Uterus (tissue), 4 donors: ENCODE measurements around the gene BAHD1. TPM values are rescaled to one million over a fixed set of nuclear protein-coding genes. Genes with fewer than 3 reads are reported as not detected.

Experiments used
- DNase-seq, 2 donors: peaks; one replicate each; pipeline ENCODE4 v3.0.0-alpha.2; 2019 to 2020
- H3K27ac ChIP-seq, 2 donors: fragments of 200-600 bp; sonication (generic); 1 replicate in 1 of 2; 2 replicates in 1 of 2; pipeline ENCODE4 v1.5.1; 2016 to 2018
- H3K27me3 ChIP-seq, 2 donors: fragments of 200-600 bp; sonication (generic); one replicate each; pipeline ENCODE4 v1.5.1; 2018 to 2019; ENCODE audit warnings: control low read depth in 1 of 2
- H3K36me3 ChIP-seq, 2 donors: fragments of 200-600 bp; sonication (generic); one replicate each; pipeline ENCODE4 v1.5.1; 2019; ENCODE audit warnings: control low read depth in 1 of 2
- H3K4me1 ChIP-seq, 2 donors: fragments of 200-600 bp; sonication (generic); one replicate each; pipeline ENCODE4 v1.5.1; 2018 to 2019; ENCODE audit warnings: control low read depth in 1 of 2
- H3K4me3 ChIP-seq, 2 donors: fragments of 200-600 bp; sonication (generic); 1 replicate in 1 of 2; 2 replicates in 1 of 2; pipeline ENCODE4 v1.5.1; 2018 to 2019; ENCODE audit warnings: mild to moderate bottlenecking in 1 of 2
- H3K9me3 ChIP-seq, 2 donors: fragments of 200-600 bp; sonication (generic); one replicate each; pipeline ENCODE4 v1.5.1; 2019; ENCODE audit warnings: control low read depth in 1 of 2
- POLR2A ChIP-seq, 2 donors: fragments of 450-650 bp; IDR thresholded peaks; one replicate each; pipeline ENCODE4 v1.6.1; 2016; ENCODE audit warnings: antibody characterized with exemption in 2 of 2, mild to moderate bottlenecking in 1 of 2, moderate library complexity in 1 of 2
- intact Hi-C: fragments of 100-400 bp; cut with DNase I; formaldehyde crosslinking; loops from one replicate; pipeline ENCODE4 v1.15.1; 2023; ENCODE audit warnings: low total_unique reads
- total RNA-seq, 4 donors: library from RNA; depleted of rRNA in 3 of 4; stranded (reverse); fragments of >200 nt in 3 of 4; gene quantifications; one replicate each; pipeline versions ENCODE4 v1.1.0 to v1.2.4, GENCODE V29; 2014 to 2023
- TF ChIP-seq, protein P1 (sequence below), 4 experiments: fragments of 200-600 bp in 2 of 4; fragments of 450-650 bp in 2 of 4; sonication (generic) in 2 of 4; IDR thresholded peaks; one replicate each; pipeline ENCODE4 v1.5.1; 2016 to 2019; ENCODE audit warnings: antibody characterized with exemption in 4 of 4, mild to moderate bottlenecking in 2 of 4, moderate library complexity in 1 of 4
- donor health status: DM: yes; HTN: yes; CAD: no.

Gene BAHD1
- total RNA-seq, 4 donors from 2014 or later = 5.0 to 35.5 (median 10.5) TPM

DNA sequence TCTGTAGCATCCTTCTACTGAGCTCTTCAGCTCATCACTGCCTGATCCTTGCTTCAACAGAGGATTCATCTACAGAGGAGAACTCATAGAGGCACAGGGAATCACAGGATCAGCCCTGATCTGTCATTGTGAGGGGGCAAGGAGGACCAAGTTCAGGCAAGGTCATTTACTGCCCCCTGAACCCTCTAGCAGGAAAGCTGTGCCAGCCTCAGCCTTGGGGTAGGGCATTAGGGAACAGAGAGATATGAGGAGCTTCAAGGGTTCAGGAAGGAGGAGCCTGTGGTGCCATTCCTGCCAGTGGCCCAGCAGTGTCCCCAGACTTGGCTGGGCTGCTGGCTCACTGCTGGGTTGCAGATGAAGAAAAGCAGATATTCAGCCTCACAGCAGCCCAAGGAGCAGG is 38.3 kb downstream of the BAHD1 start:
- TF ChIP-seq POLR2A (IDR thresholded peaks at IDR 0.05) = no peak
- TF ChIP-seq, protein P1, sequence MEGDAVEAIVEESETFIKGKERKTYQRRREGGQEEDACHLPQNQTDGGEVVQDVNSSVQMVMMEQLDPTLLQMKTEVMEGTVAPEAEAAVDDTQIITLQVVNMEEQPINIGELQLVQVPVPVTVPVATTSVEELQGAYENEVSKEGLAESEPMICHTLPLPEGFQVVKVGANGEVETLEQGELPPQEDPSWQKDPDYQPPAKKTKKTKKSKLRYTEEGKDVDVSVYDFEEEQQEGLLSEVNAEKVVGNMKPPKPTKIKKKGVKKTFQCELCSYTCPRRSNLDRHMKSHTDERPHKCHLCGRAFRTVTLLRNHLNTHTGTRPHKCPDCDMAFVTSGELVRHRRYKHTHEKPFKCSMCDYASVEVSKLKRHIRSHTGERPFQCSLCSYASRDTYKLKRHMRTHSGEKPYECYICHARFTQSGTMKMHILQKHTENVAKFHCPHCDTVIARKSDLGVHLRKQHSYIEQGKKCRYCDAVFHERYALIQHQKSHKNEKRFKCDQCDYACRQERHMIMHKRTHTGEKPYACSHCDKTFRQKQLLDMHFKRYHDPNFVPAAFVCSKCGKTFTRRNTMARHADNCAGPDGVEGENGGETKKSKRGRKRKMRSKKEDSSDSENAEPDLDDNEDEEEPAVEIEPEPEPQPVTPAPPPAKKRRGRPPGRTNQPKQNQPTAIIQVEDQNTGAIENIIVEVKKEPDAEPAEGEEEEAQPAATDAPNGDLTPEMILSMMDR (IDR thresholded peaks at IDR 0.05) = no peak
- Histone ChIP-seq H3K27me3 (no peaks in the 10 kb centered on the region), H3K9me3 (no peaks in the 10 kb centered on the region), H3K4me1 (no peaks in the 10 kb centered on the region), H3K36me3 (no peaks in the 10 kb centered on the region), H3K27ac (no peak overlapping the region), H3K4me3 (no peak overlapping the region)
- no peak for DNase-seq
- intact Hi-C loops = no loop called here

DNA sequence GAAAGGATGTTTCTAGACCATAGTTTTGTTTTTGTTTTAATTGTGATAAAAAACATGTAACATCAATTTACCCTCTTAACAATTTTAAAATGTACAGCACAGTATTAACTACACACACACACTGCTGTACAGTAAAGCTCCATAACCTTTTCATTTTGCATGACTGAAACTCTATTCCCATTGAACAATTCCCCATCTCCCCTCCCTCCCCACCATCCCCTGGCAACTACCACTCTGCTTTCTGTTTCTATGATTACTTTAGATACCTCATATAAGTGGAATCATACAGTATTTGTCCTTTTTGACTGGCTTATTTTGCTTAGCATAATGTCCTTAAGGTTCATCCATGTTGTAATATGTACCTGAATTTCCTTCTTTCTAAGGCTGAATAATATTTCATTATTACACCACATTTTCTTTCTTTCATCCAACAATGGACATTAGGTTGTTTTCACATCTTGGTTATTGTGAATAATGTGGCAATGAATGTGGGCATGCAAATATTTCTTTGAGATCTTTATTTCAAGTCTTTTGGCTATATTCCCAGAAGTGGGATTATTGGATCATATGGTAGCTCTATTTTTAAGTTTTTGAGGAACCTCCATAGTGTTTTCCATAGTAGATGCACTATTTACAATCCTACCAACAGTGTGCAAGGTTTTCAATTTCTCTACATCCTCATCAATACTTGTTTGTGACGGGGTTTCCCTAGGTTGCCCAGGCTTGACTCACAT is 40.8 kb downstream of the BAHD1 start:
- no peaks in the 10 kb centered on the region for H3K36me3 ChIP-seq
- H3K27me3 ChIP-seq = no peaks in the 10 kb centered on the region
- intact Hi-C loops = no loop called here
- H3K4me3 ChIP-seq = no peak overlapping the region
- H3K27ac ChIP-seq = no peak overlapping the region
- TF ChIP-seq POLR2A (IDR thresholded peaks at IDR 0.05) = no peak
- TF ChIP-seq, protein P1 (IDR thresholded peaks at IDR 0.05) = no peak
- H3K4me1 ChIP-seq = no peaks in the 10 kb centered on the region
- H3K9me3 ChIP-seq = no peaks in the 10 kb centered on the region
- DNase-seq = no peak

DNA sequence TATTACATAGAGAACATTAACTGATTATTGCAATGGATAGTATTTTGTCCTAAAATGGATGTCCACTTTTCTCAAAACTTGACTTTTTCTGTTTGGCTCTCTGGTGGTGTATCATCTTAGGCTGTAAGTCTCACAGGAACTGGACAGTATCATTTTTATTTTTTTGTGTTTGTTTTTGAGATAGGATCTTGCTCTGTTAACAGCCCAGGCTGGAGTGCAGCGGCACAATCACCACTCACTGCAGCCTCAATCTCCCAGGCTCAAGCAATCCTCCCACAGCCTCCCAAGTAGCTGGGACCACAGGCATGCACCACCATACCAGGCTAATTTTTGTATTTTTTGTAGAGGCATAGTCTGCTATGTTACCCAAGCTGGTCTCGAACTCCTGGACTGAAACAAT is 43.2 kb downstream of the BAHD1 start:
- Histone ChIP-seq H3K4me3 (no peak overlapping the region), H3K4me1 (no peaks in the 10 kb centered on the region), H3K27me3 (no peaks in the 10 kb centered on the region), H3K27ac (no peak overlapping the region), H3K36me3 (no peaks in the 10 kb centered on the region), H3K9me3 (no peaks in the 10 kb centered on the region)
- intact Hi-C loops = no loop called here
- no peak for TF ChIP-seq POLR2A (IDR thresholded peaks at IDR 0.05)
- TF ChIP-seq, protein P1 (IDR thresholded peaks at IDR 0.05) = no peak
- DNase-seq = no peak

DNA sequence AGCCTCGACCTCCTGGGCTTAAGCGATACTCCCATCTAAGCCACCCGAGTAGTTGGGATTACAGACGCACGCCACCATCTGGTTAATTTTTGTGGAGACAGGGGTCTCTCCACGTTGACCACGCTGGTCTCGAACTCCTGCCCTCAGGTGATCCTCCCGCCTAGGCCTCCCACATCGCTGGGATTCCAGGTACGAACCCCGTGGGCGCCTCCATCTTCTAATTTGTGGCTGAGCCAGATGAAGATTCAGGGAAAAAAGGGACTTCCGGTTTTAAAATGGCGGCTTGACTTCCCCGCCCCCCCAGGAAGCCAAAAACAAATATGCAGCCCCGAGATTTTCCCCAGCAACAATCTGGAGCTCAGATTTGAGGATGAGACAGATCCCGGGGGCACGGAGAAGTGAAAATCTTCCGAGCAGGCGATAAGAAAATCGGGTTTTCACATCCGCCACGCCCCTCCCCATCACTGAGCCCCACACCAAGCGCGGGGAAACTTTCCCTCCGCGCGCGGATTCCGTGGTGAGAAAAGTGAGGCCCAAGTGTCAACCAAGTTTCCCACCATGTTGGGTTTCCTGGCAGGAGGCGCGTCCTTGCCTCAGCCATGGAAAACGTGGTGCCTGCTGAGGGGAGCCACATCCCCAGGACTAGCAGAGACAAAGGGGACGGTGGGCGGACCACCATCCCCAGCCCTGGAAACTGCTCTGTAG is 45.5 kb downstream of the BAHD1 start:
- no peak for DNase-seq
- Histone ChIP-seq H3K9me3 (no peaks in the 10 kb centered on the region), H3K27me3 (no peaks in the 10 kb centered on the region), H3K36me3 (no peaks in the 10 kb centered on the region), H3K4me3 (no peak overlapping the region), H3K27ac (no peak overlapping the region), H3K4me1 (no peaks in the 10 kb centered on the region)
- TF ChIP-seq, protein P1 (IDR thresholded peaks at IDR 0.05) = no peak
- TF ChIP-seq POLR2A (IDR thresholded peaks at IDR 0.05) = no peak
- intact Hi-C loops = no loop called here
